ENCODE results near the gene CPA1. TPM values are rescaled to one million over a fixed set of nuclear protein-coding genes. Genes with fewer than 3 reads are reported as not detected.

The CPA1 gene
- total RNA-seq, 1 experiment from 2014 or later: 1.1 TPM

- Histone ChIP-seq H3K27ac (no peak overlapping the region), H3K36me3 (peaks cover 3% of the 10 kb centered on the region; the same call in 1 of the 2 replicates), H3K4me1 (no peaks in the 10 kb centered on the region), H3K27me3 (no peaks in the 10 kb centered on the region), H3K4me3 (no peak overlapping the region), H3K9me3 (replicated peaks) (no peaks in the 10 kb centered on the region)
- no peak for DNase-seq
Observed at GRCh38 chr7:130409067-130409711, 28.9 kb downstream of the CPA1 start.

- H3K9me3 ChIP-seq (replicated peaks): no peaks in the 10 kb centered on the region
- H3K36me3 ChIP-seq: peaks cover 3% of the 10 kb centered on the region; the same call in 1 of the 2 replicates
- H3K4me1 ChIP-seq: no peaks in the 10 kb centered on the region
- no peak overlapping the region for H3K27ac ChIP-seq
- no peak overlapping the region for H3K4me3 ChIP-seq
- no peaks in the 10 kb centered on the region for H3K27me3 ChIP-seq
- no peak for DNase-seq
Observed at GRCh38 chr7:130409712-130410072, 29.4 kb downstream of the CPA1 start.

DNA sequence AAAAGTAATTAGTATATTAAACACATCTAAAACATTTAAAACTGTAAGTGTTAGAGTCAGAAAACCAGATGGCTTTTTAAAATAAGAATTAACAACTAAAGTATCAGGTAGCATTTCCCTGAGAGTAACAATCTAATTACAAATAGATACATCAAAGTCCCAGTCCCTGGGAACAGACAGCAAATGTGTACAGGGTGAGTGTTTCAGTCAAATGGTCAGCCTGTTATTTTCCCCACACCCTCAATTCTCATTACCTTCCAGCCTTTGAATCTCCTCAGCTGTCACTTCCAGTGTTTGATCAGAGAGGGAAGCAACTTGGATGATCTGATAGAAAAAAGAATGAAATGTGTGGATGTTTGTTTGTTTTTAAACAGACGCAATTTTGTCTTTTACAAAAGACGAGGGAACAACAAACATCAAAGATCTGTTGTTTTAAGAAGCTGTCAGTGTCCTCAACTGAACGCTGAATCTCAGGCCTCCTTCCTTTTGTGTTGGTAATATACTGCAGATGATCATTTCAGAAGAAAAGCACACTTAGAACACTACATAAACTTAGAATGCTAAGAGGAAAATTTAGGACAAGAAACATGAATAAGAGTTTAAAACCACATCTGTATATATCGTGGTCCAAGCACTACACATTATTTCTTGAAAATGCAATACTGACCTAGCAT, 30.7 kb downstream of the CPA1 start:
- Histone ChIP-seq H3K9me3 (replicated peaks) (no peaks in the 10 kb centered on the region), H3K36me3 (peaks cover 3% of the 10 kb centered on the region; the same call in 1 of the 2 replicates), H3K4me3 (no peak overlapping the region), H3K27ac (no peak overlapping the region), H3K27me3 (no peaks in the 10 kb centered on the region), H3K4me1 (no peaks in the 10 kb centered on the region)
- DNase-seq: no peak

DNA sequence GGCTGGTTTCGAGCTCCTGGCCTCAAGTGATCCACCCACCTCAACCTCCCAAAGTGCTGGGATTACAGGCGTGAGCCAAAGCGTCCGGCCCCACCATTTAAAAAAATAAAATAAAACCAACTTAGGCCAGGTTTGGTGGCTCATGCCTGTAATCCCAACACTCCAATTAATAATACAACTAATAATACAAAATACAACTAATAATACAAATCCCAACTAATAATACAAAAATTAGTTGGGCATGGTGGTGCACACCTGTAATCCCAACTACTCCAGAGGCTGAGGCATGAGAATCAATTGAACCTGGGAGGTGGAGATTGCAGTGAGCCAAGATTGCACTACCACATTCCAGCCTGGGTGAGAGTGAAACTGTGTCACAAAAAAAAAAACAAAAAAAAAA, 32.9 kb downstream of the CPA1 start:
- Histone ChIP-seq H3K9me3 (replicated peaks) (no peaks in the 10 kb centered on the region), H3K27ac (no peak overlapping the region), H3K27me3 (no peaks in the 10 kb centered on the region), H3K4me3 (no peak overlapping the region), H3K4me1 (no peaks in the 10 kb centered on the region), H3K36me3 (0 out of 2 replicates have a peak, but pooled peaks cover 3% of the 10 kb centered on the region)
- DNase-seq: no peak

DNA sequence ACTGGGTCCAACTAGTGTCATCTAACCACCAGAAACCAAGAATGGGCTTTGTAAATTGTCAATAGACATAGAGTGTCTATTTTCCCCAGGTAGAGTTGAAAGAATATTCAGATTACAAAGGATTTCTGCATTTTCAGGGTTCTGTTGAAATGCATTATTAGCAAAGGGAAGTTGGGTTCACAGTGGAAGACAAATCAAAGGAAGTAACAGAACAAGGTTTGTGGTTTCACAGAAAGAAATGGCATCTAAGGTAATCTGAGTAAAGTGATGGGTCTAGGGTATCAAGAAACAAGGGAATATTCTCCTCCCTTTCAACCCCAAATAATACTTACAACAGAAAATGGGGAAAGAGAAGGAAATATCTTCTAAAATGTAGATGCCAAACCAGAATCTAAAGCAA, 34.7 kb downstream of the CPA1 start:
- DNase-seq: no peak
- H3K27me3 ChIP-seq: no peaks in the 10 kb centered on the region
- H3K27ac ChIP-seq: no peak overlapping the region
- peaks cover 6% of the 10 kb centered on the region; the same call in 1 of the 2 replicates for H3K36me3 ChIP-seq
- no peaks in the 10 kb centered on the region for H3K9me3 ChIP-seq (replicated peaks)
- no peak overlapping the region for H3K4me3 ChIP-seq
- no peaks in the 10 kb centered on the region for H3K4me1 ChIP-seq

GRCh38 chr7:130417213-130417612, 36.9 kb downstream of the CPA1 start:
- Histone ChIP-seq H3K36me3 (peaks cover 8% of the 10 kb centered on the region), H3K27ac (no peak overlapping the region), H3K4me3 (no peak overlapping the region), H3K27me3 (no peaks in the 10 kb centered on the region), H3K4me1 (peaks cover 2% of the 10 kb centered on the region; the same call in 1 of the 2 replicates), H3K9me3 (replicated peaks) (no peaks in the 10 kb centered on the region)
- DNase-seq: no peak

- H3K9me3 ChIP-seq (replicated peaks): no peaks in the 10 kb centered on the region
- H3K27me3 ChIP-seq: no peaks in the 10 kb centered on the region
- DNase-seq: no peak
- H3K36me3 ChIP-seq: peaks cover 8% of the 10 kb centered on the region
- H3K27ac ChIP-seq: no peak overlapping the region
- peaks cover 2% of the 10 kb centered on the region; the same call in 1 of the 2 replicates for H3K4me1 ChIP-seq
- no peak overlapping the region for H3K4me3 ChIP-seq
Observed at GRCh38 chr7:130418306-130418705, 38.0 kb downstream of the CPA1 start.

GRCh38 chr7:130419658-130420057, 39.4 kb downstream of the CPA1 start:
- Histone ChIP-seq H3K4me3 (no peak overlapping the region), H3K4me1 (peaks cover 2% of the 10 kb centered on the region; the same call in 1 of the 2 replicates), H3K27me3 (no peaks in the 10 kb centered on the region), H3K36me3 (peaks cover 8% of the 10 kb centered on the region), H3K9me3 (replicated peaks) (no peaks in the 10 kb centered on the region), H3K27ac (no peak overlapping the region)
- no peak for DNase-seq

GRCh38 chr7:130420943-130421578, 40.8 kb downstream of the CPA1 start:
- Histone ChIP-seq H3K27me3 (no peaks in the 10 kb centered on the region), H3K27ac (no peak overlapping the region), H3K36me3 (peaks cover 8% of the 10 kb centered on the region), H3K4me3 (no peak overlapping the region), H3K9me3 (replicated peaks) (no peaks in the 10 kb centered on the region), H3K4me1 (peaks cover 2% of the 10 kb centered on the region; the same call in 1 of the 2 replicates)
- DNase-seq: no peak

DNA sequence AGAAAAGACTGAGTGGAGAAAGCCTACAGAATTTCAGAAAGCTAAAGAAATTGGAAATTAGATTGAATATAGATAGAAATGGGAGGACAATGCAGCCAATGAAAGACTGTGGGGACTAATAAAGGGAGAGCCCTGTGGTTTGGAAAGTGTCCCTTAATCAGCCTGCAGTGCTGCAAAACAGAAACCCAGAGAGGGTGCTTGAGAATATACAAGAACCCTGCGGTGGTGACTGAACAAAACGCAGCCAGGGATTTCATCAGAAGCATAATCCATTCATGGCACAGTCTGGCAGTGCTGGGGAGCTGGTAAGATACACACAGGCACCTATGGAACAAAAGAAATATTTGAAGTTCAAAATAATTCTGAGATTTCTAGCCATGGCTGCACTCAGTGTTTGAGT, 41.4 kb downstream of the CPA1 start:
- Histone ChIP-seq H3K27ac (no peak overlapping the region), H3K4me3 (no peak overlapping the region), H3K36me3 (peaks cover 10% of the 10 kb centered on the region), H3K27me3 (no peaks in the 10 kb centered on the region), H3K4me1 (peaks cover 5% of the 10 kb centered on the region), H3K9me3 (replicated peaks) (no peaks in the 10 kb centered on the region)
- DNase-seq: peak in 1 of 2 experiments; percentile 37

GRCh38 chr7:130423501-130424037, 43.3 kb downstream of the CPA1 start:
- H3K36me3 ChIP-seq: peaks cover 17% of the 10 kb centered on the region
- no peak for DNase-seq
- no peaks in the 10 kb centered on the region for H3K9me3 ChIP-seq (replicated peaks)
- no peak overlapping the region for H3K27ac ChIP-seq
- no peaks in the 10 kb centered on the region for H3K27me3 ChIP-seq
- H3K4me1 ChIP-seq: peaks cover 10% of the 10 kb centered on the region
- no peak overlapping the region for H3K4me3 ChIP-seq

DNA sequence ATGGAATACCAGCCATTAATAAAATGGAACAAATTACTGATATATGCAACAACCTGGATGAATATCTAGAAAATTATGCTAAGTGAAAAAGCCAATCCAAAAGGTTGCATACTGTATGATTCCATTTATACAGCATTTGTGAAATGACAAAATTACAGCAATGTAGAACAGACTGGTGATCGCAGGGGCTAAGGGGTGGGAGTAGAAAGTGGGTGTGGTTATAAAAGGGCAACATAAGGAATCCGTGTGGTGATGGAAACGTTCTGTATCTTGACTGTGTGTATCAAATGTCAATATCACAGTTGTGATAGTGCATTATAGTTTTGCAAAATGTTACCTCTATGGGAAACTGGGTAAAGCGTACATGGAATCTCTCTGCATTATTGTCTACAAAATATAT, 45.5 kb downstream of the CPA1 start:
- peaks cover 14% of the 10 kb centered on the region for H3K36me3 ChIP-seq
- H3K4me3 ChIP-seq: no peak overlapping the region
- no peaks in the 10 kb centered on the region for H3K27me3 ChIP-seq
- no peak overlapping the region for H3K27ac ChIP-seq
- no peaks in the 10 kb centered on the region for H3K9me3 ChIP-seq (replicated peaks)
- DNase-seq: no peak
- peaks cover 27% of the 10 kb centered on the region for H3K4me1 ChIP-seq

DNA sequence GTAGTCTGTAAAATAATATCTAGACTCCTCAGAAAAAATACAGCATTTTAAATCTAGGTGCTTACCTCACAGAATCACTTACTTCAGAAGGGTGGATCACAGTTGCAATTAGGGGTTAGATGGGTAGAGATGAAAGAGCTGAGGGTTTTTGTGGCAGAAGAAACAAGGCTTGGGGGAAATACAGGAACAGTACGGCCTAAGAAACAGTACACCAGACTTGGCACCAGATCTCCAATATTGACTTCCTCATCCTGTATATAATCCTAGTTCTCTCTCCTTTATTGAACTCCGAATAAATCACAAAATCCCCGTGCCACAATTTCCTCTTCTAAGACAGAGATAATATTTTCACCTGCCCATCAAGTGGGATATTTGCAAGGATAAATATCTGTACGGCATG, 46.3 kb downstream of the CPA1 start:
- H3K36me3 ChIP-seq: peaks cover 9% of the 10 kb centered on the region
- peak in 1 of 2 experiments; percentile 18 for DNase-seq
- peaks cover 31% of the 10 kb centered on the region for H3K4me1 ChIP-seq
- no peaks in the 10 kb centered on the region for H3K27me3 ChIP-seq
- no peaks in the 10 kb centered on the region for H3K9me3 ChIP-seq (replicated peaks)
- no peak overlapping the region for H3K4me3 ChIP-seq
- no peak overlapping the region for H3K27ac ChIP-seq

DNA sequence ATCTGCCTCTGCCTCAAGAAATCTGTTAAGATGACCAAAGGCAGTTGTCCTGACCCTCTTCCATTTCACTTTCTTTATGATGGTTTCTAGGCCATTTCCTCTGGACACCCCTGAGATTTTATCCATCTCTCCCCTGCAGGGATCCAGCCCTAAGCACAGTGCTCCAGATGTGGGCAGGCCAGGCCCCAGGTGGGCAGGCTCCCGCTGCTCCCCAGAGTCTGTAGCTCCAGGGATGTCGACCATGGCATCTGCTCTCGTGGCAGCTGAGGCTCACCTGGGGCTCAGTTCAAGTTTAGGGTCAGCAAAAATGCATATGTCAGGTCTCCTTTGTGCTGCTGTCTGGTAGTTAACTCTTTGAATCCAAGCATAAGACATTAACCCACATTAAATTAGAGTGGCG, 48.7 kb downstream of the CPA1 start:
- Histone ChIP-seq H3K27ac (no peak overlapping the region), H3K4me3 (no peak overlapping the region)
- DNase-seq: no peak

DNA sequence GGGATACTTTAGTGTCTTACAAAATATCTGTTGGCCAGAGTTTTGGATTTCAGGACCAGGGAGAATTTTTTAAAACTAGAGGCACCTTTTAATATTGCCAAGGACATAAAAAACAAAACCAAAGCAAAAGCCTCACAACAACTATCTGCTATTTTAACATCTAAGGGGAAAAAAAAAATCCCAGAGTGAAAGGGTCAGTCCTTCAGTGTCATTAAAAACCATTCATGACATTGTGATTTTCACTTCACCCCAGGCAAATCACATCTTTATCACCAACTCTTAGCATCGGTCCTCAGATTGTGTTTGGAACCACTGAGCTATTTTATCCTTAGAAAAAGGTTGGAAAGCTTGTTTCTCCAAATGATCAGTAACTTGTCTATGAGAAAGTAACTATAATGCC, 49.8 kb downstream of the CPA1 start:
- no peaks in the 10 kb centered on the region for H3K27me3 ChIP-seq
- H3K4me3 ChIP-seq: no peak overlapping the region
- H3K9me3 ChIP-seq (replicated peaks): no peaks in the 10 kb centered on the region
- peak overlapping the region; percentile 85 for H3K27ac ChIP-seq
- H3K4me1 ChIP-seq: peaks cover 47% of the 10 kb centered on the region
- DNase-seq: no peak
- H3K36me3 ChIP-seq: peaks cover 9% of the 10 kb centered on the region

More for the DNA sequence above, 48.7 kb downstream of the CPA1 start:
- Histone ChIP-seq H3K27me3 (no peaks in the 10 kb centered on the region), H3K9me3 (replicated peaks) (no peaks in the 10 kb centered on the region), H3K36me3 (peaks cover 9% of the 10 kb centered on the region), H3K4me1 (peaks cover 43% of the 10 kb centered on the region)
